Measurements from ENCODE around the gene ZNF532.

The ZNF532 gene

GRCh38 chr18:58934356-58934755, 69.7 kb downstream of the ZNF532 start:
- H3K27ac ChIP-seq = no peak overlapping the region
- TF ChIP-seq ZFX (IDR thresholded peaks at IDR 0.05; ENCODE audit: borderline replicate concordance) = no peak
- TF ChIP-seq CTCF (IDR thresholded peaks at IDR 0.05) = no peak

- no peak overlapping the region for H3K27ac ChIP-seq
- no peak for TF ChIP-seq ZFX (IDR thresholded peaks at IDR 0.05; ENCODE audit: borderline replicate concordance)
- no peak for TF ChIP-seq CTCF (IDR thresholded peaks at IDR 0.05)
Observed at GRCh38 chr18:58934933-58935577, 70.4 kb downstream of the ZNF532 start.

- no peak for TF ChIP-seq CTCF (IDR thresholded peaks at IDR 0.05)
- no peak for TF ChIP-seq ZFX (IDR thresholded peaks at IDR 0.05; ENCODE audit: borderline replicate concordance)
- no peak overlapping the region for H3K27ac ChIP-seq
Observed at GRCh38 chr18:58937071-58937886, 72.6 kb downstream of the ZNF532 start.

- TF ChIP-seq ZFX (IDR thresholded peaks at IDR 0.05; ENCODE audit: borderline replicate concordance) (no peak), CTCF (IDR thresholded peaks at IDR 0.05) (no peak)
- no peak overlapping the region for H3K27ac ChIP-seq
Observed at GRCh38 chr18:58937887-58938267, 73.2 kb downstream of the ZNF532 start.

- TF ChIP-seq CTCF (IDR thresholded peaks at IDR 0.05) = no peak
- no peak for TF ChIP-seq ZFX (IDR thresholded peaks at IDR 0.05; ENCODE audit: borderline replicate concordance)
- H3K27ac ChIP-seq = no peak overlapping the region
Observed at GRCh38 chr18:58941426-58942099, 76.9 kb downstream of the ZNF532 start.

- H3K27ac ChIP-seq = no peak overlapping the region
- TF ChIP-seq CTCF (IDR thresholded peaks at IDR 0.05) (no peak), ZFX (IDR thresholded peaks at IDR 0.05; ENCODE audit: borderline replicate concordance) (no peak)
Observed at GRCh38 chr18:58943896-58944295, 79.2 kb downstream of the ZNF532 start.
